ENCODE data around the gene BHLHA15. TPM values are rescaled to one million over a fixed set of nuclear protein-coding genes. Genes with fewer than 3 reads are reported as not detected.

The BHLHA15 gene
- total RNA-seq, 1 experiment from 2014 or later, result 2.8 TPM

GRCh38 chr7:98168181-98168903, 42.9 kb upstream of the BHLHA15 start (continued):
- no peak for TF ChIP-seq ZNF532 (CRISPR knock-in tag; IDR thresholded peaks at IDR 0.05; ENCODE audit: borderline replicate concordance)
- TF ChIP-seq CTCF (IDR thresholded peaks at IDR 0.05), result peak; percentile 67
- no peak for TF ChIP-seq SMAD4 (CRISPR knock-in tag; IDR thresholded peaks at IDR 0.05)
- TF ChIP-seq HMGA2 (CRISPR knock-in tag; IDR thresholded peaks at IDR 0.05), result peak; percentile 14; the same call in 1 of the 2 replicates
- TF ChIP-seq NFATC4 (CRISPR knock-in tag; IDR thresholded peaks at IDR 0.05), result no peak
- no peak for TF ChIP-seq NR3C1 (CRISPR knock-in tag; conservative IDR thresholded peaks at IDR 0.05; ENCODE audit: low read depth)
- TF ChIP-seq ZNF232 (CRISPR knock-in tag; IDR thresholded peaks at IDR 0.05), result no peak
- no peak for TF ChIP-seq HMGXB4 (CRISPR knock-in tag; IDR thresholded peaks at IDR 0.05)
- TF ChIP-seq ATF2 (CRISPR knock-in tag; IDR thresholded peaks at IDR 0.05; ENCODE audit: borderline replicate concordance, low read depth), result no peak
- TF ChIP-seq ZBTB21 (CRISPR knock-in tag; IDR thresholded peaks at IDR 0.05; ENCODE audit: borderline replicate concordance), result no peak

GRCh38 chr7:98168904-98169621, 42.2 kb upstream of the BHLHA15 start:
- ChIA-PET POLR2A (no interaction called here), CTCF (interaction anchor here (0.5 to 6.0 kb wide), 22 partner anchors 9 to 297 kb away, joined by 3 to 256 read pairs (median 5); partner anchors contain the start of genes ASNS and LMTK2)
- Mint-ChIP-seq H3K4me1 (peaks cover 25% of the 10 kb centered on the region), H3K27ac (no peak overlapping the region), H3K27me3 (ENCODE audit: low read depth) (no peaks in the 10 kb centered on the region), H3K9me3 (no peaks in the 10 kb centered on the region), H3K36me3 (peaks cover 11% of the 10 kb centered on the region; the same call in 1 of the 2 replicates), H3K4me3 (no peak overlapping the region)
- no peak for ATAC-seq
- TF ChIP-seq CTCF (IDR thresholded peaks at IDR 0.05) (peak; percentile 14; the same call in 1 of the 2 replicates), FOXK1 (CRISPR knock-in tag; IDR thresholded peaks at IDR 0.05) (no peak), RORB (CRISPR knock-in tag; IDR thresholded peaks at IDR 0.05) (no peak), FOXP4 (CRISPR knock-in tag; IDR thresholded peaks at IDR 0.05) (no peak), ATF6 (CRISPR knock-in tag; IDR thresholded peaks at IDR 0.05) (no peak)
- DNase-seq (ENCODE audit: low spot score), result no peak

Data from WTC11 (cell line).